GM20000 (cell line): ENCODE data around the gene ATP1A4.

Experiments
- DNase-seq: peaks from one replicate; pipeline ENCODE4 v3.0.0; 2012; ENCODE audit warnings: low spot score
- TF ChIP-seq, protein P1 (sequence below): IDR thresholded peaks from 2 replicates; pipeline ENCODE4 v1.5.1; 2012; ENCODE audit warnings: mild to moderate bottlenecking, control low read depth; ENCODE audit errors: extremely low read depth, missing control alignments

Gene ATP1A4

DNA sequence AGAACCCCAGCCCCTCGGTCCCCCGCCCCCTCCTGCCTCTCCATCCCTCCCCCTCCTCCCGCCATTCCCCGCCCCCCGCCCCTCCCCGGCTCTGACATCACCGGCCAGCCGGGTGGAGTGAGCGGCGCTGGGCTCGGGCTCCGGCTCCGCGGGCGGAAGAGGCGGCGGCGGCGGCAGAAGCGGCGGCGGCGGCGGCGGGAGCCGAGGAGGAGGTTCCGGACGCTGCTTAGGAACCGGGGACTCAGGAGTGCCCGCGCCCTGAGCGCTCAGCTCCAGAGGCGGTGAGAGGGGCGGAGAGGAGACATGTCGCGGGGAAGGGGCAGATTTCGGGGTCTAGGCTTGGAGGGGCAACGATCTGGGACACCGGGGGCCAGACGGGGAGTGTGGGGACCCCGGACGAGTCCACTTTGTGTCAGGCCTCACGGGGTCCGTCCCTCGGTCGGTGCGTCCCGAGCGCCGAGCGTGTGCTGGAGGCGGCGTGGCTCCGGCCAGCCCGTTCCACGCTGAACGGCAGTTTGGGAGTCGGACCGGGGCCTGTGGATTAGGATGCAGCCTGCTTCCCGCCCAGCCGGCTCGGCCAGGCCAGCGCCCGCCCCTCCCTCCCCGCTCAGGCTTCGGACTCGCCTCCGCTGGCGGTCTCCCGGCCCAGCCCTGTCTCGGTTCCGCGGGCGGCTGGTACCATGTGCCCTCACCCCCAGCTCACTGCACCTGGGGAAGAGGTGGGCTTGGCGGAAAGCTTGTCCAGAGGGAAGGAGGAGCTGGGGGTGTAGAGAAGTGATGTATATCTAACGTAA is 54.0 kb downstream of the ATP1A4 start, which contains the start of gene PEA15:
Gene PEA15, plus strand, starts transcription at position 143 of the 794 bp plus-strand sequence. CDS start 6,161 bp downstream, outside the sequence.
- peak; percentile 92 for DNase-seq

DNA sequence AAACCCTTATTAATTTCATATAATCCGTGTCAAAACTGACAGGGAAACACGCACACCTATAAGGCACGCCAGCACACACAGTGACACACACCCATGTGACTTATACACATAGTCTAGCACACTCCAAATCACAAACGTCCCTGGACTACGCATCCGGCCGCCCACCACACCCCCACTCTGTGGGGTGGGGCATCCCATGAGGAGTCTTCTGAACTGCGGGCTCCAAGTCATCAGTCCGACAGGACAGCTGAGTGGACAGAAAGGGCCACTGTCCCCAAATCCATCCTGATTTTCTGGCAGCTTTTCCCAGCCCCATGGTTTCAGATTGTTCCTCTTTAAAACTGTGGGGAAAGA is 54.6 kb downstream of the ATP1A4 start:
- DNase-seq = peak; percentile 69
- TF ChIP-seq, protein P1, sequence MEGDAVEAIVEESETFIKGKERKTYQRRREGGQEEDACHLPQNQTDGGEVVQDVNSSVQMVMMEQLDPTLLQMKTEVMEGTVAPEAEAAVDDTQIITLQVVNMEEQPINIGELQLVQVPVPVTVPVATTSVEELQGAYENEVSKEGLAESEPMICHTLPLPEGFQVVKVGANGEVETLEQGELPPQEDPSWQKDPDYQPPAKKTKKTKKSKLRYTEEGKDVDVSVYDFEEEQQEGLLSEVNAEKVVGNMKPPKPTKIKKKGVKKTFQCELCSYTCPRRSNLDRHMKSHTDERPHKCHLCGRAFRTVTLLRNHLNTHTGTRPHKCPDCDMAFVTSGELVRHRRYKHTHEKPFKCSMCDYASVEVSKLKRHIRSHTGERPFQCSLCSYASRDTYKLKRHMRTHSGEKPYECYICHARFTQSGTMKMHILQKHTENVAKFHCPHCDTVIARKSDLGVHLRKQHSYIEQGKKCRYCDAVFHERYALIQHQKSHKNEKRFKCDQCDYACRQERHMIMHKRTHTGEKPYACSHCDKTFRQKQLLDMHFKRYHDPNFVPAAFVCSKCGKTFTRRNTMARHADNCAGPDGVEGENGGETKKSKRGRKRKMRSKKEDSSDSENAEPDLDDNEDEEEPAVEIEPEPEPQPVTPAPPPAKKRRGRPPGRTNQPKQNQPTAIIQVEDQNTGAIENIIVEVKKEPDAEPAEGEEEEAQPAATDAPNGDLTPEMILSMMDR = no peak

More for the DNA sequence above, 54.0 kb downstream of the ATP1A4 start, which contains the start of gene PEA15:
- TF ChIP-seq, protein P1 = no peak

DNA sequence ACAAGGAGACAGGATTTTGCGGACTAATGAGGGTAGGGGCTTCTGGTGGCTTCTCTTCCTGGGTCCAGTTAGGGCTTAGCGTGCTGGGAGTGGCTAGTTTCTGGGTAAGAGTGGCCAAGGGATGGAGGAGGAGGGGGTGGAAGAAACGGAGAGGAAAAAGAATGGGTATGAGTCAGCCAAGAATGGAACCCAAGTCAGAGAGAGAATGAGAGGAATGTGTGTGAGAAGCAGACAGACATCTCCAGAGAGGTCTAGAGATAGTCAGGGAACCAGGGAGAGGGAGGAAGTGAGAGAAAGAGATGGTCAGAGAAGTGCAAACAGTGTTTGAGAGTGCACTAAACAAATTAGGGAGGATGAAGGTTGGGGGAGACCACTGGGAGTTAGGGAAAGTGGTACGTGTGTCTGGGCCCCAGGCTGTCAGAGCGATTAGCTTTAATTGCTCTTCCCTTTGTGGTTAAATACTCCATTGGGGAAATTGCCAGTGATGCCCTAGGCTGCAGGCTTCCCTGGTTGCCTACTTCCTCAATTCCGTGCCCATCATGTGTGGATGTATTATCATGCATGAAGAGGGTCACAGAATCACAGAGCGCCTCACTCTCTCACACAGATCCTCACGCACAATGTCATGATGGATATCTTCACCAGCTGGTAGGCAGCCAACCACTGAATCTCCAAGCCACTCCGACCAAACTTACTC is 55.2 kb downstream of the ATP1A4 start:
- peak; percentile 38 for DNase-seq
- TF ChIP-seq, protein P1 = no peak

DNA sequence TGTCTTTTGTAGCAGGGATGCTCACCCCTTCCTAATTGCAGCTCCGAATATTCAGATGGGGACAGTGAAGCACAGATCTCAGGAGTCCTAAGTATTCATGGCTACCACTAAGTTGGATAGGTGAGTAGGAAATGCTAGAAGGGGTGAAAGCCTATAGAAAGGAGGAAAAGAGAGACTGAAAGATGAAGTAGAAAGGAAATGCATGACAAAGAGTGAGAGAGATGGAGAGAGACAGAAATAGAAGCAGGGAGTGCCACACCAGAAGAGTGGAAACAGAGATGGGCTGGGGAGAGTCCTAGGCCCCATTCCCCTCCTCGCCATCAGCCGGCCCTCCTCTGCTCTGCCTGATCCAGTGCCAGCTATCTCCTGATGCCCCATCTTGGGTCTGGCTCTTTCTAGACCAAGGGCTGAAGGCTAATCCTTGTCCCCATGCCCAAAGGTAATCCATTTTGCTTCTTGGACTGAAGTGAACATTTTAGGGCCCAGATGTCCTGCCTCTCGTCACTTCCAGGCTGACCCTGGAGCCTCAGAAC is 55.8 kb downstream of the ATP1A4 start:
- no peak for DNase-seq
- TF ChIP-seq, protein P1 = no peak

DNA sequence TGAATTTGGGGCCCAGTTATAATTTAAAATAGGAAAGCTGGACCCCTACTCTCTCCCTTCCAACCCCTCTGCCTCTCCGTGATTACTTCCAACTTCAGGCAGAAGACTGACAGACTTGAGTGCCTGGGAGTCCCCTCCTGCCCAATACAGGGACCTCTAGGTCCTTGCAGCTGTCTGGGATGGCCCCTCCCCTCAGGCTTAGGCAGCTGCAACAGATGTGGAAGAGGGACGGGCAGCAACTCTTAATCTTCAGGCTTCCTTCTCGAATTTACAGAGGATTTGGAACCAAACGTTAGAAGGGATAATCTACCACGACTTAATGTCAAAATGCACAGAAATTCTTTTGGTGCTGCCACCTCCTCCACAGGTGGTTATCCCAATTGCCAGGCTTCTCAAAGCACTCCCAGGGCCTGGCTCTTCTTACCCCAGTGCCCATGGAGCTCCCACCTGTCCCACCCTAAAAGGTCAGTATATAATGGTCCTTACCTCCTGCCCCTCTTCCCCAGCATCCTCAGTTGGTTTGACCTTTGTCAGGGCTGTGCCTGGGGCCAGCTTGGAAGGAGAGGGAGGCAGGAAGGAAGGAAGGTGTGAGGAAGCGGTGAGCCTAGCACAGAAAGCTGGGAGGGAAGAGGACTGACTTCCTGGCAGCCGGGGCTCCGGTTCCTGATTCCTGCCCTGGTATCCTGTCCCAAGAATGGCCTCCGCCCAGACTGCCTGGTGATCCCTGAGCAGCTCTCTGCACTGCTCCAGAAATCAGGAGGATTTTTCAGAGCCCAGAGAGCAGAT is 56.6 kb downstream of the ATP1A4 start:
- DNase-seq = no peak
- TF ChIP-seq, protein P1 = no peak

DNA sequence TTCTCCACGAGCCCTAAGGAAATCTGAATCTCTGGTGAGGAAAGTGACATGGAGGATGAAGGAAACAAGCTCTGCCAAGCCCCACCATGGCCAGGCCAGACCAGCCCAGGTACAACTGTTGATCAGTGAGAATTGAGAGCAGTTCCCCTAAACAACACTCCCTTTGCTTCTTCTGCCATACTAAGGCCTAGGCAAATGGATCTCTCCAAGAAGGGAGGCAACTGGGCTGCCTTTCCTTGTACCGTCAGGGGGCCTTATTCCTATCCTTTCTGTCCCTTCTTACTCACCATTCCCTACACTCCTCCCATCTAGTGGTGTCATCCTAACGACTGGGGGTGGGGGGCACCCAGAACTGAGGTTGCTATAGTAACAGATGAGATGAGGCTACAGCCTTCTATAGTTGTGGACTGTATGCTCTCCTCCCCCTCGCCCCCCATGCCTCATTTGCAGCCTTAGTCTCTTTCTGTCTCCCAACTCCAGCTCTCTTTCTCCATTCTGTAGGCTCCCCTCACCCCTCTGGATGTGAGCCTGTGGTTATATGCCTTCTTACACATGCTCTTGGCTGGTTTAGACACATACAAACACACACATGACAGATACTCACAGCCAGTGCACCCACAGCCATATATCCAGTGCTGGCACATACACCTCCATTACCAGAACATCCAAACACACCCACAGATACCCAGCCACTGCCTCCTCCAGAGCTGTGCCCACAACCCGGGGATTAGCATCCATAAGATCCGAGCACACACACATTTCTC is 57.3 kb downstream of the ATP1A4 start:
- DNase-seq = no peak
- TF ChIP-seq, protein P1 = no peak
